GM23338 (cell line): ENCODE measurements around the gene PLXNA2. TPM values are rescaled to one million over a fixed set of nuclear protein-coding genes. Genes with fewer than 3 reads are reported as not detected.

Experiments
- ATAC-seq: fragments of 200-7000 bp; cut with Tn5 transposase; 3 replicates; pipeline ENCODE4 v1.9.1; 2020
- DNase-seq: peaks from one replicate; pipeline ENCODE4 v3.0.0-alpha.2; 2015; ENCODE audit warnings: low spot score
- H2AFZ ChIP-seq: fragments of 200-600 bp; sonication (generic); 2 replicates; pipeline ENCODE4 v1.8.0; 2016; ENCODE audit warnings: antibody characterized with exemption, mild to moderate bottlenecking, moderate library complexity
- H3F3A ChIP-seq: fragments of 200-600 bp; sonication (generic); replicated peaks from 2 replicates; pipeline ENCODE4 v1.8.0; 2017; ENCODE audit warnings: antibody characterized with exemption, mixed run types, low read depth
- H3K27ac ChIP-seq: fragments of 200-600 bp; sonication (generic); 2 replicates; pipeline ENCODE4 v1.6.1; 2016; ENCODE audit warnings: low read depth
- H3K27me3 ChIP-seq: fragments of 200-600 bp; sonication (generic); 2 replicates; pipeline ENCODE4 v1.8.0; 2016; ENCODE audit warnings: mild to moderate bottlenecking, mixed run types, moderate library complexity; ENCODE audit not compliant: insufficient read depth
- H3K36me3 ChIP-seq: fragments of 200-600 bp; sonication (generic); 2 replicates; pipeline ENCODE4 v1.8.0; 2016; ENCODE audit warnings: mild to moderate bottlenecking; ENCODE audit not compliant: insufficient read depth
- H3K4me1 ChIP-seq: fragments of 200-600 bp; sonication (generic); 2 replicates; pipeline ENCODE4 v1.8.0; 2016; ENCODE audit warnings: mild to moderate bottlenecking, moderate library complexity; ENCODE audit not compliant: insufficient read depth
- H3K4me2 ChIP-seq: fragments of 200-600 bp; sonication (generic); 2 replicates; pipeline ENCODE4 v1.7.1; 2017; ENCODE audit warnings: mixed run types
- H3K4me3 ChIP-seq: fragments of 200-600 bp; sonication (generic); 2 replicates; pipeline ENCODE4 v1.6.1; 2016; ENCODE audit warnings: mixed run types
- H3K79me2 ChIP-seq: fragments of 200-600 bp; sonication (generic); replicated peaks from 2 replicates; pipeline ENCODE4 v1.8.0; 2017; ENCODE audit warnings: mild to moderate bottlenecking; ENCODE audit not compliant: insufficient read depth
- H3K9me2 ChIP-seq: fragments of 200-600 bp; sonication (generic); 2 replicates; pipeline ENCODE4 v1.8.0; 2017; ENCODE audit not compliant: insufficient read depth
- H4K20me1 ChIP-seq: fragments of 200-600 bp; sonication (generic); replicated peaks from 2 replicates; pipeline ENCODE4 v1.8.0; 2017; ENCODE audit warnings: mild to moderate bottlenecking; ENCODE audit not compliant: insufficient read depth
- H3K27ac Mint-ChIP-seq: 2 replicates; pipeline ENCODE4 v1.8.0; 2020; ENCODE audit warnings: inconsistent platforms, mild to moderate bottlenecking, moderate library complexity, mixed read lengths
- H3K27me3 Mint-ChIP-seq: 3 replicates; pipeline ENCODE4 v1.8.0; 2022; ENCODE audit warnings: low read depth, mild to moderate bottlenecking, moderate library complexity, mixed read lengths, inconsistent platforms; ENCODE audit not compliant: insufficient read depth, poor library complexity
- H3K36me3 Mint-ChIP-seq: 3 replicates; pipeline ENCODE4 v1.8.0; 2021; ENCODE audit warnings: low read depth, mild to moderate bottlenecking, inconsistent platforms, moderate library complexity, mixed read lengths
- H3K4me1 Mint-ChIP-seq: 3 replicates; pipeline ENCODE4 v1.8.0; 2020; ENCODE audit warnings: mild to moderate bottlenecking, inconsistent platforms, mixed read lengths
- H3K4me3 Mint-ChIP-seq: 3 replicates; pipeline ENCODE4 v1.8.0; 2021; ENCODE audit warnings: moderate library complexity, mild to moderate bottlenecking, inconsistent platforms, mixed read lengths
- H3K9me3 Mint-ChIP-seq: 3 replicates; pipeline ENCODE4 v1.8.0; 2020; ENCODE audit warnings: moderate library complexity, mild to moderate bottlenecking, inconsistent platforms, mixed read lengths
- CREB1 ChIP-seq: fragments of 250-450 bp; sonication (Bioruptor Pico); IDR thresholded peaks from 2 replicates; pipeline ENCODE4 v1.5.0; 2020; ENCODE audit warnings: low read depth, mild to moderate bottlenecking, moderate library complexity
- CTCF ChIP-seq, 2 experiments: fragments of 200-600 bp in 1 of 2; sonication (generic) in 1 of 2; conservative IDR thresholded peaks; 2 replicates each; pipeline versions ENCODE4 v1.5.1 to v1.6.1; 2016 to 2017; ENCODE audit warnings: antibody characterized with exemption in 2 of 2, low read depth in 2 of 2, mild to moderate bottlenecking in 2 of 2, moderate library complexity in 1 of 2
- ETS1 ChIP-seq: IDR thresholded peaks from 2 replicates; pipeline ENCODE4 v1.6.1; 2016; ENCODE audit warnings: antibody characterized with exemption
- EZH2phosphoT487 ChIP-seq: fragments of 200-600 bp; sonication (generic); IDR thresholded peaks from one replicate; pipeline ENCODE4 v1.8.1; 2018; ENCODE audit warnings: antibody characterized with exemption; ENCODE audit not compliant: unreplicated experiment
- NANOG ChIP-seq: IDR thresholded peaks from 2 replicates; pipeline ENCODE4 v1.6.1; 2016; ENCODE audit warnings: antibody characterized with exemption, borderline replicate concordance
- POLR2AphosphoS5 ChIP-seq: IDR thresholded peaks from 2 replicates; pipeline ENCODE4 v1.6.1; 2016; ENCODE audit warnings: antibody characterized with exemption, low read depth
- REST ChIP-seq: IDR thresholded peaks from one replicate; pipeline ENCODE4 v1.6.1; 2018; ENCODE audit warnings: antibody characterized with exemption; ENCODE audit not compliant: unreplicated experiment
- ZNF114 ChIP-seq: fragments of 250-450 bp; sonication (Bioruptor Pico); IDR thresholded peaks from 2 replicates; pipeline ENCODE4 v1.5.0; 2020; ENCODE audit warnings: mild to moderate bottlenecking, moderate library complexity
- polyA plus RNA-seq: library from polyadenylated mRNA; unstranded; fragments of >200 nt; fragmentation: Nextera tagmentation; extraction: Ambion mirVana; gene quantifications from 2 replicates; pipeline ENCODE4 v1.2.1, GENCODE V29; 2016
- total RNA-seq: library from RNA; depleted of rRNA; stranded (reverse); fragments of >200 nt; shearing (Covaris generic); gene quantifications from 2 replicates; pipeline ENCODE4 v1.2.3, GENCODE V29; 2014
- TF ChIP-seq, protein P1 (sequence below): fragments of 250-450 bp; sonication (Bioruptor Pico); IDR thresholded peaks from 2 replicates; pipeline ENCODE4 v1.5.0; 2020; ENCODE audit warnings: mild to moderate bottlenecking, moderate library complexity

The PLXNA2 gene
- total and polyA plus RNA-seq, 2 experiments from 2014 or later, result 0.40 to 1.8 TPM

DNA sequence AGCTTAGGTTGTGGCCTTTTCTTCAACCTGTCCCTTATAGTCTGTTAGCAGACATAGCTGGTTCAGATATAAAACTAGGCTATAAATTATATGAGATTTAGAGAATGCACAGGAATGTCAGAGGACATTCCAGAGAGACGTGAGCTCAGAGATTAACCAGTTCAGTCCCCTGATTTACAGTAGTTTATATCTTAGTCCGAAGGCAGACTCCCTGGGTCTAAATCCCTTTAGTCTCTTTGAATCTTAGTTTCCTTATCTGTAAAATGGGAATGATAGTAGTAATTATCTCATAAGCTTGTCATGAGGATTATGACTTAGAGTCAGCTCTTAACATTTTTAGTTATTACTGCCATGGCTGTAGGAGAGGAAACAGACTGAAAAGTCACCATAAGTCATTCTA lies 45.5 kb upstream of the PLXNA2 start:
- Histone ChIP-seq H3K4me1 (peaks cover 3% of the 10 kb centered on the region; the same call in 1 of the 2 replicates), H3K79me2 (no peaks in the 10 kb centered on the region), H3K27me3 (no peaks in the 10 kb centered on the region), H2AFZ (no peak overlapping the region), H3K4me3 (no peak overlapping the region), H3K4me2 (no peak overlapping the region), H3F3A (no peaks in the 10 kb centered on the region), H4K20me1 (no peaks in the 10 kb centered on the region), H3K9me2 (0 out of 2 replicates have a peak, but pooled peaks cover 4% of the 10 kb centered on the region), H3K27ac (no peak overlapping the region), H3K36me3 (no peaks in the 10 kb centered on the region; the same call in 1 of the 2 replicates)
- Mint-ChIP-seq H3K27me3 (peaks cover 3% of the 10 kb centered on the region), H3K4me3 (no peak overlapping the region), H3K9me3 (no peaks in the 10 kb centered on the region), H3K4me1 (peaks cover 5% of the 10 kb centered on the region; the same call in 2 of the 3 replicates), H3K36me3 (no peaks in the 10 kb centered on the region), H3K27ac (no peak overlapping the region)
- TF ChIP-seq ETS1, result no peak
- TF ChIP-seq, protein P1, sequence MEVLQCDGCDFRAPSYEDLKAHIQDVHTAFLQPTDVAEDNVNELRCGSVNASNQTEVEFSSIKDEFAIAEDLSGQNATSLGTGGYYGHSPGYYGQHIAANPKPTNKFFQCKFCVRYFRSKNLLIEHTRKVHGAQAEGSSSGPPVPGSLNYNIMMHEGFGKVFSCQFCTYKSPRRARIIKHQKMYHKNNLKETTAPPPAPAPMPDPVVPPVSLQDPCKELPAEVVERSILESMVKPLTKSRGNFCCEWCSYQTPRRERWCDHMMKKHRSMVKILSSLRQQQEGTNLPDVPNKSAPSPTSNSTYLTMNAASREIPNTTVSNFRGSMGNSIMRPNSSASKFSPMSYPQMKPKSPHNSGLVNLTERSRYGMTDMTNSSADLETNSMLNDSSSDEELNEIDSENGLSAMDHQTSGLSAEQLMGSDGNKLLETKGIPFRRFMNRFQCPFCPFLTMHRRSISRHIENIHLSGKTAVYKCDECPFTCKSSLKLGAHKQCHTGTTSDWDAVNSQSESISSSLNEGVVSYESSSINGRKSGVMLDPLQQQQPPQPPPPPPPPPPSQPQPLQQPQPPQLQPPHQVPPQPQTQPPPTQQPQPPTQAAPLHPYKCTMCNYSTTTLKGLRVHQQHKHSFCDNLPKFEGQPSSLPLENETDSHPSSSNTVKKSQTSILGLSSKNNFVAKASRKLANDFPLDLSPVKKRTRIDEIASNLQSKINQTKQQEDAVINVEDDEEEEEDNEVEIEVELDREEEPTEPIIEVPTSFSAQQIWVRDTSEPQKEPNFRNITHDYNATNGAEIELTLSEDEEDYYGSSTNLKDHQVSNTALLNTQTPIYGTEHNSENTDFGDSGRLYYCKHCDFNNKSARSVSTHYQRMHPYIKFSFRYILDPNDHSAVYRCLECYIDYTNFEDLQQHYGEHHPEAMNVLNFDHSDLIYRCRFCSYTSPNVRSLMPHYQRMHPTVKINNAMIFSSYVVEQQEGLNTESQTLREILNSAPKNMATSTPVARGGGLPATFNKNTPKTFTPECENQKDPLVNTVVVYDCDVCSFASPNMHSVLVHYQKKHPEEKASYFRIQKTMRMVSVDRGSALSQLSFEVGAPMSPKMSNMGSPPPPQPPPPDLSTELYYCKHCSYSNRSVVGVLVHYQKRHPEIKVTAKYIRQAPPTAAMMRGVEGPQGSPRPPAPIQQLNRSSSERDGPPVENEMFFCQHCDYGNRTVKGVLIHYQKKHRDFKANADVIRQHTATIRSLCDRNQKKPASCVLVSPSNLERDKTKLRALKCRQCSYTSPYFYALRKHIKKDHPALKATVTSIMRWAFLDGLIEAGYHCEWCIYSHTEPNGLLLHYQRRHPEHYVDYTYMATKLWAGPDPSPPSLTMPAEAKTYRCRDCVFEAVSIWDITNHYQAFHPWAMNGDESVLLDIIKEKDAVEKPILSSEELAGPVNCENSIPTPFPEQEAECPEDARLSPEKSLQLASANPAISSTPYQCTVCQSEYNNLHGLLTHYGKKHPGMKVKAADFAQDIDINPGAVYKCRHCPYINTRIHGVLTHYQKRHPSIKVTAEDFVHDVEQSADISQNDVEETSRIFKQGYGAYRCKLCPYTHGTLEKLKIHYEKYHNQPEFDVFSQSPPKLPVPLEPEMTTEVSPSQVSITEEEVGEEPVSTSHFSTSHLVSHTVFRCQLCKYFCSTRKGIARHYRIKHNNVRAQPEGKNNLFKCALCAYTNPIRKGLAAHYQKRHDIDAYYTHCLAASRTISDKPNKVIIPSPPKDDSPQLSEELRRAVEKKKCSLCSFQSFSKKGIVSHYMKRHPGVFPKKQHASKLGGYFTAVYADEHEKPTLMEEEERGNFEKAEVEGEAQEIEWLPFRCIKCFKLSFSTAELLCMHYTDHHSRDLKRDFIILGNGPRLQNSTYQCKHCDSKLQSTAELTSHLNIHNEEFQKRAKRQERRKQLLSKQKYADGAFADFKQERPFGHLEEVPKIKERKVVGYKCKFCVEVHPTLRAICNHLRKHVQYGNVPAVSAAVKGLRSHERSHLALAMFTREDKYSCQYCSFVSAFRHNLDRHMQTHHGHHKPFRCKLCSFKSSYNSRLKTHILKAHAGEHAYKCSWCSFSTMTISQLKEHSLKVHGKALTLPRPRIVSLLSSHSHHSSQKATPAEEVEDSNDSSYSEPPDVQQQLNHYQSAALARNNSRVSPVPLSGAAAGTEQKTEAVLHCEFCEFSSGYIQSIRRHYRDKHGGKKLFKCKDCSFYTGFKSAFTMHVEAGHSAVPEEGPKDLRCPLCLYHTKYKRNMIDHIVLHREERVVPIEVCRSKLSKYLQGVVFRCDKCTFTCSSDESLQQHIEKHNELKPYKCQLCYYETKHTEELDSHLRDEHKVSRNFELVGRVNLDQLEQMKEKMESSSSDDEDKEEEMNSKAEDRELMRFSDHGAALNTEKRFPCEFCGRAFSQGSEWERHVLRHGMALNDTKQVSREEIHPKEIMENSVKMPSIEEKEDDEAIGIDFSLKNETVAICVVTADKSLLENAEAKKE (CRISPR knock-in tag), result no peak
- TF ChIP-seq CREB1 (CRISPR knock-in tag), result no peak
- no peak for TF ChIP-seq POLR2AphosphoS5
- TF ChIP-seq ZNF114 (CRISPR knock-in tag), result no peak
- TF ChIP-seq EZH2phosphoT487, result no peak
- TF ChIP-seq CTCF (conservative IDR thresholded peaks at IDR 0.05; ENCODE audit: low read depth in 2 of 2), result no peak
- TF ChIP-seq NANOG, result no peak
- no peak for TF ChIP-seq REST
- DNase-seq, result no peak
- no peak for ATAC-seq
